Activated CD8-positive, alpha-beta memory T cell treated with anti-CD3 and anti-CD28 coated beads for 36 hours (primary cell): Measurements from ENCODE around the gene NEIL1. TPM values are rescaled to one million over a fixed set of nuclear protein-coding genes. Genes with fewer than 3 reads are reported as not detected.

Experiments
- CTCF ChIA-PET: fragments of 350-600 bp; sonication (Branson Sonifier 250); formaldehyde crosslinking; loops from one replicate; lab custom pipeline; 2021; ENCODE audit warnings: antibody characterized with exemption; lab: Charles Lee
- POLR2A ChIA-PET: fragments of 350-600 bp; sonication (Branson Sonifier 250); formaldehyde crosslinking; loops from one replicate; lab custom pipeline; 2021; ENCODE audit warnings: antibody characterized with exemption; lab: Charles Lee
- total RNA-seq, 2 experiments: library from RNA; stranded (reverse); gene quantifications; one replicate each; pipeline ENCODE4 v1.2.3, GENCODE V29; 2021

Gene NEIL1
- total RNA-seq, 2 experiments from 2014 or later: 1.9 to 2.5 TPM

- CTCF ChIA-PET: interaction anchor here (1.2 to 1.4 kb wide), 2 partner anchors 12 to 227 kb away, joined by 3 read pairs; partner anchors contain the start of gene PTPN9
- POLR2A ChIA-PET: interaction anchor here (0.6 to 1.5 kb wide), 2 partner anchors 15 to 148 kb away, joined by 4 read pairs; no protein-coding TSS in a partner anchor
Measured at GRCh38 chr15:75352186-75353080, 5.6 kb downstream of the NEIL1 start.

- POLR2A ChIA-PET: interaction anchor here (0.7 to 1.5 kb wide), 2 partner anchors 14 to 311 kb away, joined by 3 to 4 read pairs; no protein-coding TSS in a partner anchor
- CTCF ChIA-PET: interaction anchor here (1.2 to 2.1 kb wide), 2 partner anchors 14 kb away, joined by 3 to 11 read pairs; partner anchors contain the start of gene MAN2C1
Measured at GRCh38 chr15:75353604-75354003, 6.8 kb downstream of the NEIL1 start.

- CTCF ChIA-PET: interaction anchor here (2.1 kb wide), 1 partner anchor 13 kb away, joined by 11 read pairs; the partner anchor contains the start of gene MAN2C1
Measured at GRCh38 chr15:75354454-75354853, 7.6 kb downstream of the NEIL1 start.

GRCh38 chr15:75355369-75355768, 8.5 kb downstream of the NEIL1 start:
- CTCF ChIA-PET: interaction anchor here (2.1 kb wide), 1 partner anchor 12 kb away, joined by 11 read pairs; the partner anchor contains the start of gene MAN2C1
- POLR2A ChIA-PET: no interaction called here

More at GRCh38 chr15:75354454-75354853, 7.6 kb downstream of the NEIL1 start:
- POLR2A ChIA-PET: no interaction called here

GRCh38 chr15:75356006-75356405, 9.2 kb downstream of the NEIL1 start:
- ChIA-PET POLR2A (no interaction called here), CTCF (no interaction called here)

- POLR2A ChIA-PET: no interaction called here
Measured at GRCh38 chr15:75356517-75356916, 9.7 kb downstream of the NEIL1 start.

GRCh38 chr15:75357976-75358673, 11.3 kb downstream of the NEIL1 start:
- ChIA-PET CTCF (no interaction called here), POLR2A (no interaction called here)

More at GRCh38 chr15:75356517-75356916, 9.7 kb downstream of the NEIL1 start:
- CTCF ChIA-PET: no interaction called here

- CTCF ChIA-PET: no interaction called here
- POLR2A ChIA-PET: no interaction called here
Measured at GRCh38 chr15:75358771-75359536, 12.1 kb downstream of the NEIL1 start.

- ChIA-PET CTCF (no interaction called here), POLR2A (no interaction called here)
Measured at GRCh38 chr15:75359537-75360250, 12.9 kb downstream of the NEIL1 start.

- POLR2A ChIA-PET: no interaction called here
- CTCF ChIA-PET: no interaction called here
Measured at GRCh38 chr15:75360391-75360790, 13.6 kb downstream of the NEIL1 start.

- ChIA-PET CTCF (no interaction called here), POLR2A (no interaction called here)
Measured at GRCh38 chr15:75360856-75361255, 14.0 kb downstream of the NEIL1 start.

GRCh38 chr15:75361361-75361988, 14.6 kb downstream of the NEIL1 start:
- ChIA-PET POLR2A (no interaction called here), CTCF (no interaction called here)

GRCh38 chr15:75361989-75362641, 15.3 kb downstream of the NEIL1 start:
- POLR2A ChIA-PET: interaction anchor here (0.5 kb wide), 1 partner anchor 345 kb away, joined by 3 read pairs; no protein-coding TSS in a partner anchor
- CTCF ChIA-PET: no interaction called here

GRCh38 chr15:75362642-75363249, 15.9 kb downstream of the NEIL1 start:
- POLR2A ChIA-PET: interaction anchor here (0.5 kb wide), 1 partner anchor 344 kb away, joined by 3 read pairs; no protein-coding TSS in a partner anchor

GRCh38 chr15:75363786-75364185, 16.9 kb downstream of the NEIL1 start:
- ChIA-PET CTCF (interaction anchor here (0.6 kb wide), 1 partner anchor 78 kb away, joined by 3 read pairs; no protein-coding TSS in a partner anchor), POLR2A (no interaction called here)

More at GRCh38 chr15:75362642-75363249, 15.9 kb downstream of the NEIL1 start:
- CTCF ChIA-PET: no interaction called here

- ChIA-PET CTCF (no interaction called here), POLR2A (no interaction called here)
Measured at GRCh38 chr15:75364881-75365280, 18.0 kb downstream of the NEIL1 start.

- ChIA-PET POLR2A (interaction anchor here (1.1 kb wide), 1 partner anchor 274 kb away, joined by 3 read pairs; no protein-coding TSS in a partner anchor), CTCF (interaction anchor here (2.3 to 3.8 kb wide), 2 partner anchors 12 to 89 kb away, joined by 11 to 24 read pairs; no protein-coding TSS in a partner anchor)
Measured at GRCh38 chr15:75366163-75366562, 19.3 kb downstream of the NEIL1 start.
